AG08396 (cell line): Measurements from ENCODE around the gene CSTF1.
"Not testable (repeated sequence)": the region's sequence is repeated elsewhere in the genome, so short reads cannot be mapped to it uniquely, and the experiment has no call there.

ENCODE experiments used
- DNase-seq: peaks from one replicate; pipeline ENCODE4 v3.0.0; 2012; ENCODE audit warnings: low spot score, mixed read lengths

CSTF1 gene

DNA sequence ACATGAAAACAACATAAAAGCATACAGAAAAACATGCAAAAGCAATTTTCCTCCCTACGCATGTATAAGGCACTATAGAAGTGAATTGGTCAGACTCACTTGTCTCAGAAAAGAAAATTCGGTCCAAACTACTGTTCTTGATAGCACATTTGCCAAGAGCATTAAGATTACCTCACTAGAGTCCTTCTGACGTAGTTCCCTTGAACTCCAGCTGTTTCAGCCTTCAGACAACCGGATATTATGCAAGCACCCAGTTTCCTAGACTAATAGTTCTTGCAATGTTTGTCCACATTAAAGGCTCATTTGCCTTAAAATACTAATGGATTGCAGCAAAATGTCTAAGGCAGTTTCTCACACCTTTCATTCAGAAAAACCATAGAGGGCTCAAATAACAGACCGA, 17.1 kb downstream of the CSTF1 start:
- no peak for DNase-seq

DNA sequence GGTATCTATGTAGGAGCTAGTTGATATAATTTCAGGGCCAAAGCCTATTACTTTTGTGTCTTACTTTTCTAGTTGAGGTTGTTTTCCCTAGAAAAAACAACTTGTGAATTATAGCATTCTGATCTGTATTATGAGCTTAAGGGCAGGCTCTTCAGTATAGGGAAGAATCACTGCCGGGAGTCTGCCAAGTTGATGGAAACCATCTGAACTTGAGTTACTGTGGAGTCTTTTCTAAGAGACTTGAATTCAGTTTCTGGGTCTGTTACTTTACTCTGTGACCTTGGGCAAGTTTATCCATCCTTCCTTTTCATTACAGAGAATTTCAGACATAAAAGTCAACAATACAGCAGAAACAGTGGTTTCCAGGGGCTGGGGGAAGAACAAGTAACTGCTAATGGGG, 17.5 kb downstream of the CSTF1 start:
- DNase-seq, result no peak

DNA sequence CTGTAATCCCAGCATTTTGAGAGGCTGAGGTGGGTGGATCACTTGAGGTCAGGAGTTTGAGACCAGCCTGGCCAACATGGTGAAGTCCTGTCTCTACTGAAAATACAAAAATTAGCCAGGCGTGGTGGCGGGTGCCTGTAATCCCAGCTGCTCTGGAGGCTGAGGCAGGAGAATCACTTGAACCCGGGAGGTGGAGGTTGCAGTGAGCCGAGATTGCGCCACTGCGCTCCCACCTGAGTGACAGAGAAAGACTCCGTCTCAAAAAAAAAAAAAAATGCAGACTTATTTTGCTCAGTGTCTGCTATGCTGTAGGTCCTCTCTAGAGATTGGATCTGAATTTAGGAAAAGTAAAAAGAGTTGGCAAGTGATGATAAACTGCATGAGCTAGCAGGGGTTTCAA, 18.8 kb downstream of the CSTF1 start:
- not testable (repeated sequence) for DNase-seq

DNA sequence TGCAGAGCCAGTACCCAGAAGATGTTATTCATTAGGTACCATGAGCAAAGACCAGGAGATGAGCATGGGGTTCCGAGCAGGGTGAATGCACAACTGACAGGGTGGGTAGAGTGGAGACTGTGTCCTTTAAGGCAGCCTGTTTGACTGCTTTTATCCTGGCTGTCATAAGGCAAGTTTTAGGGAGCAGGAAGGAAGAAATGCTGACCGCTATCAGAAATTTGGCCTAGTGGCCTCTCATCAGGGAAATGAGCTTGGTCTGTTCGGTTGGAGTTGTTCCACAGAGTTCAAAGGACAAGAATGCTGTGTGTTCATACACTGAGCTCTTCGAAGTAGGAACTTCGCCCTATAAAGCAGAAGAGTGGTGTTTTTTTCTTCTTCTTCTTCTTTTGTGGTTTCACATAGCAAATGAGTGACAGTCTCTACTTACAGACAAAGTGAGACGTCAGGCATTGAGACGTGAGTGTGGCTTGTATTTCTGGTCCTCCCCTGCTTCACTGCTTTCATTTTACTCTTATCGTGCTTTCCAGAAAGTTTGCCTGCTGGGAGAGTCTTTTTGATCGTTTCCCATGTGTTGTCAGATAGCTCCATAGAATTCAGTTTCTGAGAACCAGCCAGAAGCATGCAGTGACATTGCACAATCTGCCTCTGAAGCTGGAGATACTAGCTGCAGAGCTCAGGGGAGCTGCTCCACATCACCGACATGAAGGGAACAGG, 19.5 kb downstream of the CSTF1 start, which contains the start of gene CASS4:
Gene CASS4 (plus strand): TSS at position 502 of the 714 bp plus-strand sequence. CDS start 199 bp downstream, at position 701.
- peak; percentile 41 for DNase-seq

DNA sequence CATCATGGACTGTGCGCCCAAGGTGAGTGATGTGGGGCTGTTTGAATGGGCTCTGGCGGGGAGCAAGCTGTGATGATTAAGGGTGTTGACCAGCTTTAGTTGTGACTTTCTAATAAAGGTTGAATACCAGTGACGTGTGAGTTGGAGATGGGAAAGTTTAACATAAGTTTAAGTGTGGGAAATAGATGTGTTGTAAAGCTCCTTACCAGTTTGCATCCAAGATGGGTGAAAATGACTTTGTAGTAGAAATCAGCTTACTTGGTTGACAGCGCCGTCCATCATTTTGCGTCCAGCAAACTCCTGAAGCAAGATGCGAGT, 20.0 kb downstream of the CSTF1 start:
- no peak for DNase-seq

DNA sequence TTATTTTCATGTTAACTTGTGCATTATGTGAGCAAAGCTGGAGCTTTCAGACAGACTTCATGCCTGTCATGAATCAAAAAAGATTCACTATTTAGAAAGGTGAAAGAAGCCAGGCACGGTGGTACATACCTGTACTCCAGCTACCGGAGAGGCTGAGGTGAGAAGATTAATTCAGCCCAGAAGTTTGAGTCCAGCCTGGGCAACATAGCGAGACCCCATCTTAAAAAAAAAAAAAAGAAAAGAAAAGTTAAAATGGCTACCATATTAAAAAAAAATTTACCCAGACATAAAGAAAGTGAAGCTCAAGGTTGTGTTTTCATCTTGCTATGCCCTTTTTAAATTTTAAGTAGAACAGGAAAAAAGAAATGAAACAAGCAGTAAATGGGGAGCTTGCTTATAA, 20.5 kb downstream of the CSTF1 start:
- no peak for DNase-seq

DNA sequence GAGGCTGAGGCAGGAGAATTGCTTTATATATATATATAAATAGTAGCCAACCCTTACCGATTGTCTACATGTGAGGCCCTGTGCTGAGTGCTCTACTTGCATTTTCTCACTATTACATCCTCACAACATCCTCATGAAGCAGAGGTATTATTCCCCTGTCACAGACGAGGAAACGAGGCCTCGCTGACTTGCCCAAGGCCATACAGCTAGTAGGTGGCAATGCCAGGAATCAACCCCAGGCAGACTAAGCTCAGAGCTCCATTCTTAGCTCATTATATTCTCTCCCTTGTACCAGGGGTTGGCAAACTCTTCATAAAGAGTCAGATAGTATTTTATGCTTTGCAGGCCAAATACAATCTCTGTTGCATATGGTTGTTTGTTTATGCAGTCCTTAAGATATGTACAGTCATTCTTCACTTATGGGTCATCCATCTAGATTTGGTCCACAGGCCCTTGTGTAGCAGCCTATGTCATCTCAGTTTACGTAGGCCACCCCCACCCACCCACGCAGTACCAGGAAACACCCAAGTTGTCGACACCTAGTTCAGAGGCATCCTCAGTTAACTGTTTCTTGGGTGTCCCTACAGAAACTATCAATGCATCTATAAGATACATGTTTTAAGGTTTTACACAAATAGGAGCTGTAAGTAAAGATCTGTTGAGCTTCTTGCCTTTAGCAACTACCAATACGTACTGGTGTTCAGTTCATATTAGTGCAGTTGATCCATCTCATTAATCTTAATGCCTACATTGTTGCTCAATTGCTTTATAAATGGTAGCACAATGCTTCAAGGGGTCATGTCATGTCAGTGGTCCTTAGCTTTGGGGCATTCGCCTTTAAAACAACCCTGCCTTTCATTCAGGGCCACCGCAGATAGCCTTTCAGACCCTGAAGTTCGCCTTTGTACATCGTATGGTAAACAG, 22.7 kb downstream of the CSTF1 start:
- peak; percentile 28 for DNase-seq

DNA sequence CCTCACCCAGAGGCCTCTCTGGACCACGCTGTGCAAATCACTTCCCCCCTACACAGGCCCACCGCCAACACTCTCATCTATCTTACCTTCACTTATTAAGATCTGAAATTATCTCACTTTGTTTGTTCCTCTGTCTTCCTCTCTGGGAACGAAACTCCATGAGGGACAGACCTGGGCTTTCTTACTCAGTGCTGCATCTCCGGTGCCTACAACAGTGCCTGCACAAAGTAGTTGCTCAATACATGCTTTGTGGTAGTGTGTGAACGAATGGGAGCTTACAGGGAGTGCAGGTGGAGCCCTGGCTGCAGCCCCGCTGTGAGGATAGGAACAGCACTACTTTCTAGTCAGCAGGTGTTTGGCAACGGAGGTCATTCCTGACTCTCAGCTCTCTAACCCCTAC, 25.0 kb downstream of the CSTF1 start:
- no peak for DNase-seq

DNA sequence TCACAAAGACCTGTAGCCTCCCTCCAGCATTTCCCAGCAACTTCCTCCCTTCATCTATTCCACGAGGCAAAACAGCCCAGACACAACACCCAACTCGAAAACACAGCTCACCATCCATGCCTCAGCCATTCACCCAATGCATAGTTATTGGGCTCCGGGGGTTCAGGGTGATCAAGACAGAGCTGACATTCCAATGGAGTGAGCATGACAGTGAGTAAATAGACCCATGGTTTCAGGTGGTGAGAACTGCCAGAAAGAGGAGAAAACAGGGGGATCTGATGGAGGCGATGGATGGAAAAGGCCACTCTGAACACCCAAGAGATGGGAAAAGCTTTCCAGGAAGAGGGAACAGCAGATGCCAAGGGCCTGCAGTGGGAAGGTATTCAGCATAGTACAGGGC, 25.5 kb downstream of the CSTF1 start:
- no peak for DNase-seq

DNA sequence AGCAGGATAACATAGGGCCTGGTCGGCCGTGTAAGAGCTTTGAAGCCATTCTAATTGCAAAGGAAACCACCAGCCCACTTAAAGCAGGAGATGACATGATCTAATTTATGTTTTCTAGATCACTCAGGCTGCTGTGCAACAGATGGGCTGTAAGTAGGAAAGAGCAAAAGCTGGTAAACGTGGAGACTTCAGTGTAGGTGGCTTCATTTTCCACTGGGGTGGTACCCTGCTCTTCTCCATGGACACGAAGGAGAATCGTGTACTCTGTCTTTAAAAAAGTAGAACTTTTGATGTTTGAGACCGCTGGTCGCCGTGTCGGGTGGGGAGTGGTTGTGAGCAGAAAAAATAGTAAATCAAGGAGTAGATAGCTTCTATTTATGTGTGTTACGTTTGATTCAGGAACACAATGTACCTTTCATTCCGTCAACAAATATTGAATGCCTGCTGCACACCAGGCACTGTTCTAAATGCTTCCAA, 26.0 kb downstream of the CSTF1 start:
- no peak for DNase-seq

DNA sequence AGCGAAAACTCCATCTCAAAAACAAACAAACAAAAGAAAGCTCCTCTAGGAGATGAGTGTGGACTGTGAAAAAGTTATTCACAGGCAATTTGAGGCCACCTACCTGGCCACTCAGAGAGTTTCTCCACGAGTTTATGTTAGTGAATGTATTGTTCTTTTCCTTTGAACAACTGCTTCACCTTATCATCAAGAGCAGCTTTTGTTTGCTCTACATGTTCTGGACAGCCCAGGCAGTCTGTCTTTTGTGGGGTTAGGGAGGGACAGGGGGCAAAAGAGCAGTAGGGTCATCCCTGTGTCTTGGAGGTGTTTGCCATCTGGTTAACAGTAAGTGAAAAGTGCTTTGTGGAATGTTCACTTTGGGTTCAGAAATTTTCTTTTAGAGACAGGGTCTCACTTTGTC, 27.6 kb downstream of the CSTF1 start:
- no peak for DNase-seq

DNA sequence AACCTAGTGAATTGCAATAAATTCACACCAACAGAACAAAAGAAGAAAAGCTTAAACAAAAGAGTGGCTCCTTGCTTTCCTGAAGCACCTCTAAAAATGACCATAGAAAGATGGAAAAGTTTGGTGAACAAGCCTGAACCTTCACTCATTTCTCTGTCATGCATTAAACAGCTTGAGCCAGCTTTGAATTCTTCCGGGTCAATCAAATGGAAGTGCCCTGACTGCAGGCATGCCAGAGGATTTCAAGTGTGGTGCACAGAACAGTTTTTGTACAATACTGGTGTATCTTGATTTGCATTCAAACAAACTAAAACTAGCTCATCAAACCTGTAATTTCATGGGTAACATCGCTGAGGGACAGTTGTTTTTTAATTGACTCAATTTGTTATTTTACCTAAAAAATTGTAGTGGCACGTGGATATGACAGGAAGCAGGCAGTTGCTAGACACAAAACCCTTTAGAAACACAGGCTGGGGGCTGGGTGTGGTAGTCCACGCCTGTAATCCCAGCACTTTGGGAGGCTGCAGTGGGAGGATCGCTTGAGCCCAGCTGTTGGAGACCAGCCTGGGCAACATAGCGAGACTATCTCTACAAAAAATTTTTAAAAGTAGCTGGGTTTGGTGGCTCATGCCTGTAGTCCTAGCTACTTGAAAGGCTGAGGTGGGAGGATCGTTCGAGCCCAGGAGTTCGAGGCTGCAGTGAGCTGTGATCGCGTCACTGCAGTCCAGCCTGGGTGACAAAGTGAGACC, 28.7 kb downstream of the CSTF1 start:
- DNase-seq, result no peak

DNA sequence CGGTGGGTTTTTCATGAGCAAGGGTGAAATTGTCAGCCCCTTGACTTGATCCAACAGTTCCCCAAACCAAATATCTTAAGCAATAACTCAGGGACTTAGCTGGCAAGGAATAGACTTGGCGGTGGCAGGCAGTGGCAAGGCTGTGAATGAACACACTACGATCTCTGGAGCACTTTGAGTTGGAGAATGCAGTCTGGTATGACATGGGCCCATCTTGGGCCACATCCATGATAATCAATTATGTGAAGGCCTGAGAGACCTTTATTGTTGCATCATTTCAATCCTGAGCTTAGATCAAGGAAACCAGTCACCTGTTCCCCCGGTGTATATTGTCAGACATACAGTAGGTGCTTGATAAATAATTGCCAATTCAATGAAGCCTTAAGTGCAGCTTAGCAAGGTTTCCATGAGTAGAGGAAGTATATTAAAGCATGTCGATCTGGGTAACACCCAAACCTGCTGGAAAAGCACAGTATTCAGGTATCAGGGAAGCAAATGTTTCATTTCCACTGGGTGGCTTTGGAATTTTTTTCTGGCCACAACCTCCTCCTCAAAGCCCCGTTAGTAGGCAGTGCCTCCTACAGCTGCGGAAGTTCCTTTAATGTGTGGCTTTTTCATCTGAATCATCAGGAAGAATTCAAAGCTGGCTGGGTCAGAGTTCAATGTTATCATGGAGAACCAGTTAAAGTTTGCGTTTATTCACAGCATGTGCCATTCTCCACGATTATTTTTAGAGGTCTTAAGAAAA, 29.8 kb downstream of the CSTF1 start:
- DNase-seq, result peak; percentile 60

DNA sequence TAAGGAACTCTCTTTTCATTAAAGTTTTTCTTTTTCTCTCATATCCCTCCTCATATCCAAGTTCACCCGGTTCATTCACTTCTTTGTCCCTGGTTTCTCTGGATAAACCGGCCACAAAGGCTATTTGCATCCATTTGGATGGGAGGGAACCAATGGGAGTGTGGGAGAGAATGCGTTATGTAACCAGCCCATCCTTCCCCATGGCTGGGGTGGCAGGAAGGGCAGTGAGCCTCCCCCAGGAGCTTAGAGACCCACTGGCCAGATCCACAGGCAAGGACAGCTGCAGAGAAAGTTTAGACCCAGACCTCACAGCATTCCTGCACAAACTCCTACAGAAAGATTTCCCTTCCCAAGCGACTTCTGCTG, 30.4 kb downstream of the CSTF1 start:
- no peak for DNase-seq

DNA sequence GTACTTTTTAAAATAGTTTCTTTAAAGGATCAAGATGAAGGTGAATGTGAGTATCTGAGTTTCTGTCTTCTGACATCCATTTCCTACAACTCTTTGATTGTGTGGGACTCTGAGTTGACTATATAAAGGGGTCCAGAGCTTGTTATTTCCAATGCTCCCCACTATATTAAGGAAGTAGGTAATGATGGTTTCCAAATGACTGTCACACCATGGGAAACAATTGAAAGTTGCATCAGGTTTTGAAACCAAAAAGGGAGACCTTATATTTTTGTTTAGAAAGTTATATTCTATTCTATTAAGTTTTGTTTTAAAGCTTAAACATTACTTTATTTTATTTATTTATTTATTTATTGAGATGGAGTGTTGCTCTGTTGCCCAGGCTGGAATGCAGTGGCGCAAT, 30.8 kb downstream of the CSTF1 start:
- no peak for DNase-seq

DNA sequence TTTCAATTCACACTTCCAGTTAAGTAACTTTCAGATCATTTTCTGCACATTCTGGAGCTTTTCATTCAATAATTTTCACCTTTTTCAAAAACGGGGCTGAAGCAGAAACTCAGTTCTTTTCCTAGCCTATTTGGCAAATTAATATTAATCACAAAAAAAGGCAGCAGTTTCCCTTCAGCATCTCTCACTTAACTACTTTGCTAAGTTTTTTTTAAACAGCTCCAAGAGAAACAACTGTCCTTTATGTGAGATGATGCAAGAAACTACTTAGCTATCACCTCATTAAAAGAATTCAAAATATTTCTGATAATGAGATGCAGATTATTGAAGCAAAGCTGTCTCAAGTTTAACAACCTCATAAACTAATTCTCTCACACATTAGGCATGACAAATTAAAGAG, 31.4 kb downstream of the CSTF1 start:
- no peak for DNase-seq

DNA sequence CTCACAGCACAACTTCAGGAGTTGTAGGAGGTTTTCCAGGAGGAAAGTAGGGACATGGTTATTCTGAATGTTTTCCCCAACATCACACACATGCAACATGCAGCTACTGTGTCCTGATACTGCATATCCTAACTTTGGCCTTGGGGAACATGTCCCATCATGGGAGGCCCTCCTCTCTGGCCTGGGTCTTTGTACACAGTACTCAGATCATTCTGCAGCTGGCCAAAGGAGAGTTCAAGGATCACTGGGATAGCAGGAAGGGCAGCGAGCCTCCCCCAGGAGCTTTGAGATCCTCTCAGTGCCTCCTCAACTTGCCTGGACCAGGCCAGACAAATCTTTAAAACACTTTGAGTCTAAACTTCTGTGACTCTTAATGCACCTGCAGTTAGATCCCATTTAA, 32.5 kb downstream of the CSTF1 start:
- DNase-seq, result no peak

DNA sequence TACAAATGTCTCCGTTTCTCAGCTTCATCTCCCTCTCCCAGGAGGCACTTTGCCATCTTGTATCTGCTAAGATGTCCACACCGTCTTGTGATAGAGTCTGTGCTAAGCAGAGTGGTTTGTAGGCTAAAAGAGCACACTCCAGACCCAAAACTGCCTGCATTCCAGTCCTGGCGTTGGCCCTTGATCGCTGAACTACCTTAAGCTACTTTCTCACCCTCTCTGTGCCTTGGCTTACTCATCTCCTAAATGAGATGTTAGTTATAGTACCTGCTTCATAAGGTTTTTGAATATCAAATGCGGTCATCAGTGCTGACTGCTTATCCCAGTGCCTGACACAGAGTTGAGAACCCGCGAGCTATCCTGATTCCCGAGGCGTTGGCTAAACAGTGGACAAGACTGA, 33.6 kb downstream of the CSTF1 start:
- no peak for DNase-seq

DNA sequence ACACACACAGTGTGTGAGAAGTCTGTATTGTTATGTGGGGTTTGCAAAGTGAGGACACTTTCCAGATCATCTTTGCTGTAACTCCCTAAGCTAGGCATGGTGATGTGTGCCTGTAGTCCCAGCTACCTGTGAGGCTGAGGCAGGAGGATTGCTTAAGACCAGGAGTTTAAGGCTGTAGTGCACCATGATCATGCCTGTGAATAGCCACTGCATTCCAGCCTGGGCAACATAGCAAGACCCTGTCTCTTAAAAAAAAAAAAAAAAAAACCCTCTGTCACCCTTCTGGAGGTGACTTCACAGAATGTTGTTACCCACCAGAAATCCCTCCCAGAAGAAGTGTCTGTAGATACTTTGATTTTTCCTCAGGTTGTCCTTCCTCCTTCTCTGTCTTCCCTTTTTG, 34.5 kb downstream of the CSTF1 start:
- DNase-seq, result no peak

DNA sequence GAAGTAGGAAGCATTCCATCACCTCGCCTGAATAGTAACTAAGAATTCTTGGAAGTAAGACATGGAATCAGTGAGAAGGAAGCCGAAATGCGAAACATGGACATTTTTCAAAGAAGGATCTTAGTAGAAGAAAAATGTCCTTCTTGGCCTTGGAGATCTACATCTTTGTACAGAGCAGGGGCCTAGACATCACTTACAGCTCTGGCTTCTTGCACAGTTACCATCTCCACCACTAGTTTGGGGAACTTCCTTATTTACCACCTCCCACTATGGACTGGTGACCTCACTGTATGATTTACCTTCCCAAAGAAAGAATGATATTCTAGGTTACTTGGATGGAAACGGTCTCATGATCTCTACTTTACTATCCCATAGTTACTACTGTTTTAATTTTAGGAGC, 35.4 kb downstream of the CSTF1 start:
- DNase-seq, result no peak

DNA sequence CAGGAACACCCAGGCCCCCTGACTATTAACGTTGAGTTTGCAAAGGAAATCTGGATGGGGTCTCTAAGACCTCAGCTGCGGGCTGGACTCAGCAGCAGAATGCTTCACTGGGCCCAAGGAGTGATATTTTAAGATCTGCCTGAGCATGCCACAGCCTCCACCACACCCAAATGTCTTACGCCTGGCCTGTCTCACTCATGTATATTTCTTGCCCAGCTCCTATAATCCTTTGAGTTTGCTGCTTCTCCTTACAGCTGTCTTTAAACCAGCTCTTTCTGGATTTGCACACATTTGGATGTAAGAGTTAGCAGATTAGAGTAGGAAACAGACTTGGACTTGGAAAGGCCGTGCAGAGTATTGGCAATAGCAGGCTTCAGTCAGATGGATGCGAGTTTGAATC, 36.0 kb downstream of the CSTF1 start:
- DNase-seq, result no peak

DNA sequence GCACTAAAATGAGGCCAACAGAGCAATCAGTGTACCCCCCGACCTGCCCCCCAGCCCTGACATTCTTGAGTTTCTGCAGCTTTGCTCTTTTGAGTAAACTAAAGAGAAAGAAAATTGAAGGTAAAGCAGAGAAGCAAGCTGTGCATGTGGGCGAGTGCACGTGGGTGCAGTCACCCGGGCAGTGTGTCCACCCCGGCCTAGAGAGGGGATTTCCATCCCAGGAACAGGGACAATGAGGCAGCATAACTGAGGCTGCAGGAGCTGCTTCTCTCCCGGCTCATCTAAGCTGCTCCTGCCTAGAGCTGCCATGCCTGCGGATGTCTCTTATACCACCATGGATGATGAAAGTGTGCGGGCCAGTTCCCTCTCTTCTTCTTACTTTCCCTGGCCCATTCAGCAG, 36.4 kb downstream of the CSTF1 start:
- DNase-seq, result no peak
